HepG2 (cell line): ENCODE results near the gene TTC9. TPM values are rescaled to one million over a fixed set of nuclear protein-coding genes. Genes with fewer than 3 reads are reported as not detected.

Source experiments
- DNMT3B ChIP-seq: conservative IDR thresholded peaks from 2 replicates; pipeline ENCODE4 v1.6.1; 2016; ENCODE audit warnings: missing biosample characterization, control low read depth
- GLI4 ChIP-seq: sonication (generic); formaldehyde crosslinking; IDR thresholded peaks from 2 replicates; pipeline ENCODE4 v1.5.1; 2020; ENCODE audit warnings: missing genetic modification reagents, mild to moderate bottlenecking, moderate library complexity, borderline replicate concordance
- HMGXB4 ChIP-seq, 2 experiments: sonication (generic) in 1 of 2; formaldehyde crosslinking in 1 of 2; IDR thresholded peaks; 2 replicates each; pipeline versions ENCODE4 v1.4.0 to v1.6.1; 2018 to 2020; ENCODE audit warnings: missing genetic modification reagents in 2 of 2, borderline replicate concordance in 1 of 2, low read depth in 1 of 2, mild to moderate bottlenecking in 1 of 2, missing biosample characterization in 1 of 2
- REST ChIP-seq, 2 experiments: IDR thresholded peaks; 2 replicates each; pipeline ENCODE4 v1.6.1; 2011 to 2012; ENCODE audit warnings: low read length in 2 of 2, borderline replicate concordance in 1 of 2, low read depth in 1 of 2, mild to moderate bottlenecking in 1 of 2, moderate library complexity in 1 of 2
- TFDP1 ChIP-seq: IDR thresholded peaks from 2 replicates; pipeline ENCODE4 v1.6.1; 2016; ENCODE audit warnings: missing compliant biosample characterization, missing genetic modification reagents, borderline replicate concordance
- U2AF2 ChIP-seq: fragments of 200-400 bp; formaldehyde crosslinking; IDR thresholded peaks from 2 replicates; pipeline ENCODE4 v1.6.1; 2017; ENCODE audit warnings: low read depth, mild to moderate bottlenecking, low read length
- ZBED4 ChIP-seq: sonication (generic); formaldehyde crosslinking; IDR thresholded peaks from 2 replicates; pipeline ENCODE4 v1.4.0; 2020; ENCODE audit warnings: missing genetic modification reagents, borderline replicate concordance
- ZBTB39 ChIP-seq: sonication (generic); formaldehyde crosslinking; IDR thresholded peaks from 2 replicates; pipeline ENCODE4 v1.5.0; 2020; ENCODE audit warnings: missing genetic modification reagents
- ZNF512B ChIP-seq: sonication (generic); formaldehyde crosslinking; IDR thresholded peaks from 2 replicates; pipeline ENCODE4 v1.5.1; 2020; ENCODE audit warnings: missing genetic modification reagents, mild to moderate bottlenecking, borderline replicate concordance
- polyA plus RNA-seq, 8 experiments: library from polyadenylated mRNA; depleted of rRNA in 3 of 8; stranded (reverse) in 7 of 8; unstranded in 1 of 8; fragments of >200 nt; fragmentation: Illumina TruSeq in 4 of 8; extraction: Trizol in 4 of 8; gene quantifications; 2 replicates each; pipeline versions ENCODE4 v1.2.1 to v1.2.3, GENCODE V29; 2011 to 2016; ENCODE audit warnings: low read depth in 4 of 8, missing spikeins in 1 of 8, mixed read lengths in 1 of 8; ENCODE audit not compliant: insufficient read depth in 1 of 8
- total RNA-seq, 5 experiments: library from RNA; depleted of rRNA; stranded (reverse); fragments of >200 nt; fragmentation: Illumina TruSeq; extraction: Trizol; gene quantifications; 2 replicates each; pipeline ENCODE4 v1.2.3, GENCODE V29; 2016; ENCODE audit warnings: low read depth in 1 of 5

TTC9 gene
- total and polyA plus RNA-seq, 2 of the 13 experiments (the other 11 are each of a cell fraction or from before 2014, with no cell fraction given): 0.13 to 0.30 TPM

DNA sequence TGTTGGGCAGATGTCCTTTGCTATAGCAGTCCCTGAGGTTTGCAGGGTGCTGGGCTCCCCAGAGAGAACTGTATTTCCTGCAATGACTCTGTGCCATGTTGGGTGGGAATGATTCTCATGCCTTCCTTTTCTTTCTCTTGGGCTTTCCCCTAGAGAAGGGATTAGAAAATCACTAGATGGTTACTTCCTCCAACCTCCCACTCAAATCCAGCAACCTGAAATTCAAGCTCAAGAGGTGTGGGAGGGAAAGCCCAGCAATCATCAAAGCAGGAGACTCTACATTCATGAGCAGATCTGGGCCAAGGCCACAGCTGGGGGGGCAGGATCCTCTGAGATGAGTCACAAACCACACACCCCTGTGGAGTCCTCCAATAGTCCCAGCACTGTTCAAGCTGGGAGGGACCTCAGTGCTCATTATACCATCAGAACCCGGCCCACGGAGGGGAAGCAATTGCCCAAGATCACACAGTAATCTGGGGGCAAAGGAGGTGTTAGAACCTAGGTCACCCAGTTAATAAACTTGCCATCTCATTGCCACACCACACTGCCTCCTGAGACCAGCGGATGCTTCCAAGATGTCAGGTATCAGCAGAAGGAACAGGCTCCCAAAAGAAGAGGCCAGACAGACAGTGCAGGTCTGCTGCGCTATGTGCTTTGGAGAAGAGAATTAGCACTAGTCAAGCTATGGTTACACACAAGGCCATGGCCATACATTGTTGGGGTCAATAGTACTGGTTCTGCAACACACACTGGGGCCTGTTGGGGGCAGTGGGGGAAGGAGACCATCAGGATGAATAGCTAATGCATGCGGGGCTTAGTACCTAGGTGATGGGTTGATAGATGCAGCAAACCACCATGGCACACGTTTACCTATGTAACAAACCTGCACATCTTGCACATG lies 65.7 kb downstream of the TTC9 start (continued):
- no peak for TF ChIP-seq ZBTB39 (CRISPR knock-in tag)
- TF ChIP-seq REST (IDR thresholded peaks at IDR 0.05; ENCODE audit: borderline replicate concordance in 1 of 2, low read depth in 1 of 2, low read length in 2 of 2): peak in 1 of 2 experiments; percentile 30; a peak in 1 of 4 replicates
- TF ChIP-seq HMGXB4 (CRISPR knock-in tag; IDR thresholded peaks at IDR 0.05; ENCODE audit: borderline replicate concordance in 1 of 2, low read depth in 1 of 2): no peak
- peak; percentile 24; the same call in 1 of the 2 replicates for TF ChIP-seq TFDP1 (CRISPR knock-in tag)
- TF ChIP-seq GLI4 (CRISPR knock-in tag): no peak
- TF ChIP-seq U2AF2: no peak
- no peak for TF ChIP-seq DNMT3B (CRISPR knock-in tag)
- no peak; the same call in 1 of the 2 replicates for TF ChIP-seq ZBED4 (CRISPR knock-in tag)
- TF ChIP-seq ZNF512B (CRISPR knock-in tag): no peak
